Duodenal mucosa (tissue), 2 donors: ENCODE measurements around the gene COL12A1.

Source experiments
- H3K27ac ChIP-seq: one replicate; pipeline ENCODE4 v1.7.0; 2013; ENCODE audit warnings: low read depth, low read length
- H3K27me3 ChIP-seq, 2 donors: one replicate each; pipeline ENCODE4 v1.7.0; 2013; ENCODE audit warnings: low read length in 2 of 2, control low read depth in 1 of 2; ENCODE audit not compliant: insufficient read depth in 2 of 2, control insufficient read depth in 1 of 2
- H3K36me3 ChIP-seq, 2 donors: one replicate each; pipeline ENCODE4 v1.7.0; 2013; ENCODE audit warnings: low read length in 2 of 2, control low read depth in 1 of 2; ENCODE audit not compliant: insufficient read depth in 2 of 2, control insufficient read depth in 1 of 2
- H3K4me1 ChIP-seq, 2 donors: one replicate each; pipeline ENCODE4 v1.7.0; 2013; ENCODE audit warnings: low read length in 2 of 2, control low read depth in 1 of 2; ENCODE audit not compliant: insufficient read depth in 2 of 2, control insufficient read depth in 1 of 2
- H3K4me3 ChIP-seq, 2 donors: one replicate each; pipeline ENCODE4 v1.7.0; 2013; ENCODE audit warnings: low read length in 2 of 2, low read depth in 1 of 2
- H3K9ac ChIP-seq, 2 donors: one replicate each; pipeline ENCODE4 v1.7.0; 2013; ENCODE audit warnings: low read length in 2 of 2, low read depth in 1 of 2
- H3K9me3 ChIP-seq, 2 donors: one replicate each; pipeline ENCODE4 v1.7.0; 2013; ENCODE audit warnings: low read length in 2 of 2, control low read depth in 1 of 2; ENCODE audit not compliant: control insufficient read depth in 1 of 2

COL12A1 gene

GRCh38 chr6:75147512-75147911, 58.3 kb downstream of the COL12A1 start:
- Histone ChIP-seq H3K9ac (no peak overlapping the region), H3K4me1 (no peaks in the 10 kb centered on the region), H3K27ac (no peak overlapping the region), H3K4me3 (no peak overlapping the region), H3K9me3 (no peaks in the 10 kb centered on the region), H3K27me3 (no peaks in the 10 kb centered on the region), H3K36me3 (no peaks in the 10 kb centered on the region)

GRCh38 chr6:75145976-75146375, 59.9 kb downstream of the COL12A1 start:
- Histone ChIP-seq H3K36me3 (no peaks in the 10 kb centered on the region), H3K27ac (no peak overlapping the region), H3K27me3 (no peaks in the 10 kb centered on the region), H3K9me3 (no peaks in the 10 kb centered on the region), H3K9ac (no peak overlapping the region), H3K4me1 (no peaks in the 10 kb centered on the region), H3K4me3 (no peak overlapping the region)

- H3K36me3 ChIP-seq = no peaks in the 10 kb centered on the region
- H3K4me3 ChIP-seq = no peak overlapping the region
- H3K27me3 ChIP-seq = no peaks in the 10 kb centered on the region
- no peak overlapping the region for H3K9ac ChIP-seq
- H3K4me1 ChIP-seq = no peaks in the 10 kb centered on the region
- H3K9me3 ChIP-seq = no peaks in the 10 kb centered on the region
- no peak overlapping the region for H3K27ac ChIP-seq
Observed at GRCh38 chr6:75145211-75145610, 60.6 kb downstream of the COL12A1 start.

GRCh38 chr6:75144386-75144785, 61.5 kb downstream of the COL12A1 start:
- Histone ChIP-seq H3K4me1 (no peaks in the 10 kb centered on the region), H3K9ac (no peak overlapping the region), H3K9me3 (no peaks in the 10 kb centered on the region), H3K36me3 (no peaks in the 10 kb centered on the region), H3K27ac (no peak overlapping the region), H3K27me3 (no peaks in the 10 kb centered on the region), H3K4me3 (no peak overlapping the region)

GRCh38 chr6:75143191-75143590, 62.7 kb downstream of the COL12A1 start:
- no peak overlapping the region for H3K27ac ChIP-seq
- no peaks in the 10 kb centered on the region for H3K36me3 ChIP-seq
- H3K4me1 ChIP-seq = no peaks in the 10 kb centered on the region
- no peaks in the 10 kb centered on the region for H3K9me3 ChIP-seq
- no peaks in the 10 kb centered on the region for H3K27me3 ChIP-seq
- H3K9ac ChIP-seq = no peak overlapping the region
- H3K4me3 ChIP-seq = no peak overlapping the region

GRCh38 chr6:75142721-75143120, 63.1 kb downstream of the COL12A1 start:
- Histone ChIP-seq H3K9ac (no peak overlapping the region), H3K27me3 (no peaks in the 10 kb centered on the region), H3K9me3 (no peaks in the 10 kb centered on the region), H3K4me3 (no peak overlapping the region), H3K4me1 (no peaks in the 10 kb centered on the region), H3K36me3 (no peaks in the 10 kb centered on the region), H3K27ac (peak overlapping the region; percentile 11)

GRCh38 chr6:75135876-75136275, 70.0 kb downstream of the COL12A1 start:
- Histone ChIP-seq H3K4me3 (no peak overlapping the region), H3K27me3 (no peaks in the 10 kb centered on the region), H3K27ac (no peak overlapping the region), H3K9ac (no peak overlapping the region), H3K36me3 (no peaks in the 10 kb centered on the region), H3K4me1 (no peaks in the 10 kb centered on the region), H3K9me3 (no peaks in the 10 kb centered on the region)

- no peaks in the 10 kb centered on the region for H3K4me1 ChIP-seq
- no peak overlapping the region for H3K27ac ChIP-seq
- no peak overlapping the region for H3K9ac ChIP-seq
- H3K4me3 ChIP-seq = no peak overlapping the region
- H3K36me3 ChIP-seq = no peaks in the 10 kb centered on the region
- H3K27me3 ChIP-seq = no peaks in the 10 kb centered on the region
- no peaks in the 10 kb centered on the region for H3K9me3 ChIP-seq
Observed at GRCh38 chr6:75135450-75135849, 70.4 kb downstream of the COL12A1 start.

GRCh38 chr6:75130784-75131183, 75.1 kb downstream of the COL12A1 start:
- no peak overlapping the region for H3K27ac ChIP-seq
- no peaks in the 10 kb centered on the region for H3K27me3 ChIP-seq
- no peaks in the 10 kb centered on the region for H3K4me1 ChIP-seq
- H3K4me3 ChIP-seq = no peak overlapping the region
- H3K9ac ChIP-seq = no peak overlapping the region
- no peaks in the 10 kb centered on the region for H3K36me3 ChIP-seq
- H3K9me3 ChIP-seq = no peaks in the 10 kb centered on the region

GRCh38 chr6:75128878-75129570, 76.8 kb downstream of the COL12A1 start:
- H3K9me3 ChIP-seq = no peaks in the 10 kb centered on the region
- no peak overlapping the region for H3K27ac ChIP-seq
- H3K4me3 ChIP-seq = no peak overlapping the region
- H3K27me3 ChIP-seq = no peaks in the 10 kb centered on the region
- no peaks in the 10 kb centered on the region for H3K4me1 ChIP-seq
- H3K9ac ChIP-seq = no peak overlapping the region
- H3K36me3 ChIP-seq = no peaks in the 10 kb centered on the region

GRCh38 chr6:75126518-75126917, 79.3 kb downstream of the COL12A1 start:
- Histone ChIP-seq H3K9ac (no peak overlapping the region), H3K27me3 (no peaks in the 10 kb centered on the region), H3K9me3 (no peaks in the 10 kb centered on the region), H3K4me3 (no peak overlapping the region), H3K4me1 (no peaks in the 10 kb centered on the region), H3K36me3 (no peaks in the 10 kb centered on the region), H3K27ac (no peak overlapping the region)
